ENCODE measurements around the gene GBA2.

- TF ChIP-seq POLR2A (IDR thresholded peaks at IDR 0.05; ENCODE audit: low read length): no peak
- TF ChIP-seq GATA1 (IDR thresholded peaks at IDR 0.05; ENCODE audit: low read depth, low read length): no peak
Observed at GRCh38 chr9:35792826-35793225, 43.8 kb upstream of the GBA2 start.

All from erythroblast (primary cell).